ENCODE results near the gene RNU6-1.

Gene RNU6-1

GRCh38 chr15:67849538-67849937, 9.7 kb upstream of the RNU6-1 start:
- Mint-ChIP-seq H3K4me1 (ENCODE audit: low read depth) (no peaks in the 10 kb centered on the region), H3K27ac (no peak overlapping the region), H3K9me3 (no peaks in the 10 kb centered on the region), H3K4me3 (no peak overlapping the region), H3K36me3 (ENCODE audit: low read depth) (no peaks in the 10 kb centered on the region), H3K27me3 (ENCODE audit: low read depth) (no peaks in the 10 kb centered on the region)
- DNase-seq (ENCODE audit: low spot score) = no peak

- H3K4me3 Mint-ChIP-seq = no peak overlapping the region
- H3K27me3 Mint-ChIP-seq (ENCODE audit: low read depth) = peaks cover 3% of the 10 kb centered on the region
- no peak overlapping the region for H3K27ac Mint-ChIP-seq
- no peak for DNase-seq (ENCODE audit: low spot score)
- no peaks in the 10 kb centered on the region for H3K9me3 Mint-ChIP-seq
- peaks cover 7% of the 10 kb centered on the region for H3K4me1 Mint-ChIP-seq (ENCODE audit: low read depth)
- no peaks in the 10 kb centered on the region for H3K36me3 Mint-ChIP-seq (ENCODE audit: low read depth)
Observed at GRCh38 chr15:67845974-67846373, 6.1 kb upstream of the RNU6-1 start.

- Mint-ChIP-seq H3K4me3 (no peak overlapping the region), H3K36me3 (ENCODE audit: low read depth) (no peaks in the 10 kb centered on the region), H3K4me1 (ENCODE audit: low read depth) (peaks cover 18% of the 10 kb centered on the region), H3K9me3 (no peaks in the 10 kb centered on the region), H3K27me3 (ENCODE audit: low read depth) (peaks cover 6% of the 10 kb centered on the region), H3K27ac (no peak overlapping the region)
- DNase-seq (ENCODE audit: low spot score) = no peak
Observed at GRCh38 chr15:67843571-67844387, 3.9 kb upstream of the RNU6-1 start.

GRCh38 chr15:67843092-67843501, 3.3 kb upstream of the RNU6-1 start:
- H3K4me1 Mint-ChIP-seq (ENCODE audit: low read depth) = peaks cover 18% of the 10 kb centered on the region
- H3K36me3 Mint-ChIP-seq (ENCODE audit: low read depth) = no peaks in the 10 kb centered on the region
- no peak for DNase-seq (ENCODE audit: low spot score)
- H3K27ac Mint-ChIP-seq = no peak overlapping the region
- peaks cover 12% of the 10 kb centered on the region for H3K27me3 Mint-ChIP-seq (ENCODE audit: low read depth)
- H3K4me3 Mint-ChIP-seq = no peak overlapping the region
- H3K9me3 Mint-ChIP-seq = no peaks in the 10 kb centered on the region

GRCh38 chr15:67841513-67841762, 1.6 kb upstream of the RNU6-1 start:
- H3K27ac Mint-ChIP-seq = no peak overlapping the region
- H3K4me1 Mint-ChIP-seq (ENCODE audit: low read depth) = peaks cover 21% of the 10 kb centered on the region
- DNase-seq (ENCODE audit: low spot score) = no peak
- H3K27me3 Mint-ChIP-seq (ENCODE audit: low read depth) = peaks cover 26% of the 10 kb centered on the region
- H3K4me3 Mint-ChIP-seq = peak overlapping the region; percentile 92
- no peaks in the 10 kb centered on the region for H3K9me3 Mint-ChIP-seq
- no peaks in the 10 kb centered on the region for H3K36me3 Mint-ChIP-seq (ENCODE audit: low read depth)

GRCh38 chr15:67840749-67841512, 1.1 kb upstream of the RNU6-1 start:
- Mint-ChIP-seq H3K27ac (peak overlapping the region; percentile 88), H3K4me1 (ENCODE audit: low read depth) (peaks cover 26% of the 10 kb centered on the region), H3K9me3 (no peaks in the 10 kb centered on the region), H3K4me3 (peak overlapping the region; percentile 92), H3K27me3 (ENCODE audit: low read depth) (peaks cover 31% of the 10 kb centered on the region), H3K36me3 (ENCODE audit: low read depth) (no peaks in the 10 kb centered on the region)
- no peak for DNase-seq (ENCODE audit: low spot score)

- Mint-ChIP-seq H3K27me3 (ENCODE audit: low read depth) (peaks cover 45% of the 10 kb centered on the region), H3K4me1 (ENCODE audit: low read depth) (peaks cover 30% of the 10 kb centered on the region), H3K27ac (peak overlapping the region; percentile 88), H3K4me3 (peak overlapping the region; percentile 92), H3K9me3 (no peaks in the 10 kb centered on the region), H3K36me3 (ENCODE audit: low read depth) (no peaks in the 10 kb centered on the region)
- no peak for DNase-seq (ENCODE audit: low spot score)
Observed at GRCh38 chr15:67839499-67839928, 331 bp downstream of the RNU6-1 start.

GRCh38 chr15:67838789-67839332, 984 bp downstream of the RNU6-1 start:
- H3K27me3 Mint-ChIP-seq (ENCODE audit: low read depth) = peaks cover 51% of the 10 kb centered on the region
- peaks cover 34% of the 10 kb centered on the region for H3K4me1 Mint-ChIP-seq (ENCODE audit: low read depth)
- H3K4me3 Mint-ChIP-seq = peak overlapping the region; percentile 92
- no peaks in the 10 kb centered on the region for H3K36me3 Mint-ChIP-seq (ENCODE audit: low read depth)
- H3K27ac Mint-ChIP-seq = no peak overlapping the region
- DNase-seq (ENCODE audit: low spot score) = no peak
- no peaks in the 10 kb centered on the region for H3K9me3 Mint-ChIP-seq

- H3K27ac Mint-ChIP-seq = no peak overlapping the region
- H3K27me3 Mint-ChIP-seq (ENCODE audit: low read depth) = peaks cover 69% of the 10 kb centered on the region
- no peak for DNase-seq (ENCODE audit: low spot score)
- H3K4me1 Mint-ChIP-seq (ENCODE audit: low read depth) = peaks cover 39% of the 10 kb centered on the region
- no peak overlapping the region for H3K4me3 Mint-ChIP-seq
- H3K9me3 Mint-ChIP-seq = no peaks in the 10 kb centered on the region
- H3K36me3 Mint-ChIP-seq (ENCODE audit: low read depth) = no peaks in the 10 kb centered on the region
Observed at GRCh38 chr15:67836955-67837354, 2.9 kb downstream of the RNU6-1 start.

- no peaks in the 10 kb centered on the region for H3K36me3 Mint-ChIP-seq (ENCODE audit: low read depth)
- no peak overlapping the region for H3K27ac Mint-ChIP-seq
- H3K27me3 Mint-ChIP-seq (ENCODE audit: low read depth) = peaks cover 73% of the 10 kb centered on the region
- peaks cover 37% of the 10 kb centered on the region for H3K4me1 Mint-ChIP-seq (ENCODE audit: low read depth)
- peak overlapping the region; percentile 59 for H3K4me3 Mint-ChIP-seq
- DNase-seq (ENCODE audit: low spot score) = no peak
- no peaks in the 10 kb centered on the region for H3K9me3 Mint-ChIP-seq
Observed at GRCh38 chr15:67836477-67836876, 3.4 kb downstream of the RNU6-1 start.

GRCh38 chr15:67836134-67836455, 3.8 kb downstream of the RNU6-1 start:
- H3K27ac Mint-ChIP-seq = no peak overlapping the region
- peaks cover 76% of the 10 kb centered on the region for H3K27me3 Mint-ChIP-seq (ENCODE audit: low read depth)
- H3K36me3 Mint-ChIP-seq (ENCODE audit: low read depth) = no peaks in the 10 kb centered on the region
- peak overlapping the region; percentile 59 for H3K4me3 Mint-ChIP-seq
- no peaks in the 10 kb centered on the region for H3K9me3 Mint-ChIP-seq
- DNase-seq (ENCODE audit: low spot score) = no peak
- H3K4me1 Mint-ChIP-seq (ENCODE audit: low read depth) = peaks cover 33% of the 10 kb centered on the region

- peak overlapping the region; percentile 74 for H3K4me3 Mint-ChIP-seq
- H3K36me3 Mint-ChIP-seq (ENCODE audit: low read depth) = no peaks in the 10 kb centered on the region
- no peaks in the 10 kb centered on the region for H3K9me3 Mint-ChIP-seq
- peaks cover 80% of the 10 kb centered on the region for H3K27me3 Mint-ChIP-seq (ENCODE audit: low read depth)
- H3K4me1 Mint-ChIP-seq (ENCODE audit: low read depth) = peaks cover 31% of the 10 kb centered on the region
- no peak overlapping the region for H3K27ac Mint-ChIP-seq
- no peak for DNase-seq (ENCODE audit: low spot score)
Observed at GRCh38 chr15:67835297-67836133, 4.3 kb downstream of the RNU6-1 start.

GRCh38 chr15:67834581-67835296, 5.1 kb downstream of the RNU6-1 start:
- Mint-ChIP-seq H3K4me1 (ENCODE audit: low read depth) (peaks cover 28% of the 10 kb centered on the region), H3K27me3 (ENCODE audit: low read depth) (peaks cover 83% of the 10 kb centered on the region), H3K36me3 (ENCODE audit: low read depth) (no peaks in the 10 kb centered on the region), H3K4me3 (peak overlapping the region; percentile 74), H3K9me3 (no peaks in the 10 kb centered on the region), H3K27ac (no peak overlapping the region)
- DNase-seq (ENCODE audit: low spot score) = no peak
